Neutrophil (primary cell): ENCODE measurements around the gene DBF4.
"Not testable (repeated sequence)": the region's sequence is repeated elsewhere in the genome, so short reads cannot be mapped to it uniquely, and the experiment has no call there.

ENCODE experiments used
- H3K27ac ChIP-seq: fragments of 200-600 bp; sonication (generic); 2 replicates; pipeline ENCODE4 v1.5.1; 2016; ENCODE audit warnings: mild to moderate bottlenecking, moderate library complexity
- H3K27me3 ChIP-seq: fragments of 200-600 bp; sonication (generic); 2 replicates; pipeline ENCODE4 v1.6.0; 2016; ENCODE audit warnings: mild to moderate bottlenecking
- H3K36me3 ChIP-seq: fragments of 200-600 bp; sonication (generic); 2 replicates; pipeline ENCODE4 v1.5.1; 2017
- H3K4me1 ChIP-seq, 2 experiments: fragments of 200-600 bp in 1 of 2; sonication (generic) in 1 of 2; 1 replicate in 1 of 2; 2 replicates in 1 of 2; pipeline versions ENCODE4 v1.5.1 to v1.6.1; 2013 to 2016; ENCODE audit warnings: low read depth in 1 of 2, low read length in 1 of 2, mild to moderate bottlenecking in 1 of 2, moderate library complexity in 1 of 2; ENCODE audit not compliant: control insufficient read depth in 1 of 2, insufficient read depth in 1 of 2
- H3K4me3 ChIP-seq, 2 experiments: fragments of 200-600 bp in 1 of 2; sonication (generic) in 1 of 2; 1 replicate in 1 of 2; 2 replicates in 1 of 2; pipeline ENCODE4 v1.5.1; 2013 to 2016; ENCODE audit warnings: low read depth in 1 of 2, low read length in 1 of 2, mild to moderate bottlenecking in 1 of 2, moderate library complexity in 1 of 2
- H3K9me3 ChIP-seq: fragments of 200-600 bp; sonication (generic); 2 replicates; pipeline ENCODE4 v1.5.1; 2016
- TF ChIP-seq, protein P1 (sequence below): fragments of 200-600 bp; sonication (generic); IDR thresholded peaks from 2 replicates; pipeline ENCODE4 v1.5.1; 2016; ENCODE audit warnings: antibody characterized with exemption

The DBF4 gene

GRCh38 chr7:87852306-87852705, 24.0 kb upstream of the DBF4 start:
- Histone ChIP-seq H3K27ac (peak overlapping the region; percentile 71), H3K36me3 (peaks cover 46% of the 10 kb centered on the region), H3K4me1 (peaks cover 40% of the 10 kb centered on the region in 2 experiments), H3K27me3 (no peaks in the 10 kb centered on the region), H3K9me3 (no peaks in the 10 kb centered on the region), H3K4me3 (no peak overlapping the region)
- TF ChIP-seq, protein P1, sequence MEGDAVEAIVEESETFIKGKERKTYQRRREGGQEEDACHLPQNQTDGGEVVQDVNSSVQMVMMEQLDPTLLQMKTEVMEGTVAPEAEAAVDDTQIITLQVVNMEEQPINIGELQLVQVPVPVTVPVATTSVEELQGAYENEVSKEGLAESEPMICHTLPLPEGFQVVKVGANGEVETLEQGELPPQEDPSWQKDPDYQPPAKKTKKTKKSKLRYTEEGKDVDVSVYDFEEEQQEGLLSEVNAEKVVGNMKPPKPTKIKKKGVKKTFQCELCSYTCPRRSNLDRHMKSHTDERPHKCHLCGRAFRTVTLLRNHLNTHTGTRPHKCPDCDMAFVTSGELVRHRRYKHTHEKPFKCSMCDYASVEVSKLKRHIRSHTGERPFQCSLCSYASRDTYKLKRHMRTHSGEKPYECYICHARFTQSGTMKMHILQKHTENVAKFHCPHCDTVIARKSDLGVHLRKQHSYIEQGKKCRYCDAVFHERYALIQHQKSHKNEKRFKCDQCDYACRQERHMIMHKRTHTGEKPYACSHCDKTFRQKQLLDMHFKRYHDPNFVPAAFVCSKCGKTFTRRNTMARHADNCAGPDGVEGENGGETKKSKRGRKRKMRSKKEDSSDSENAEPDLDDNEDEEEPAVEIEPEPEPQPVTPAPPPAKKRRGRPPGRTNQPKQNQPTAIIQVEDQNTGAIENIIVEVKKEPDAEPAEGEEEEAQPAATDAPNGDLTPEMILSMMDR: no peak

DNA sequence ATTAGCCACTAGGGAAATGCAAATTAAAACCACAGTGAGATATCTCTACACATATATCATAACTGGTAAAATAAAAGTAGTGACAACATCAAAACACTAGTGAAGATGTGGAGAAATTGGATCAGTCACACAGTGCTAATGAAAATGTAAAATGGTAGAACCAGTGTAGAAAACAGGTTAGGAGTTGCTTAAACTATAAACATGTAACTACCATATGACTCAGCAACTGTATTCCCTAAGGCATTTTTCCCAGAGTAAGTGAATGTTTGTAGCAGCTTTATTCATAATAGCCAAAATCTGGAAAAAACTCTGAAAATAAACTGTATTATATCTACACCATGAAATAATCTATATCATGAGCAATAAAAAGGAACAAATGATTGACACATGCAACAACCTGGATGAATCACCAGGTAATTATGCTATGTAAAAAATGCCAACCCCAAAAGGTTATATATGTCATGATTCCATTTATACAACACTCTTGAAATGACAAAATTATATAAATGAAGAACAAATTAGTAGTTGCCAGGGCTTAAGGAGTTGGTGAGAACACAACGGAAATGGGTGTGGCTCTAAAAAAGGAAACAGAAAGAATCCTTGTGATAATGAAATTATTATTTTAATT, 22.9 kb upstream of the DBF4 start:
- TF ChIP-seq, protein P1: no peak
- Histone ChIP-seq H3K9me3 (no peaks in the 10 kb centered on the region), H3K4me1 (peaks cover 40% of the 10 kb centered on the region in 2 experiments), H3K27ac (peak overlapping the region; percentile 71), H3K4me3 (no peak overlapping the region), H3K27me3 (no peaks in the 10 kb centered on the region), H3K36me3 (peaks cover 52% of the 10 kb centered on the region)

DNA sequence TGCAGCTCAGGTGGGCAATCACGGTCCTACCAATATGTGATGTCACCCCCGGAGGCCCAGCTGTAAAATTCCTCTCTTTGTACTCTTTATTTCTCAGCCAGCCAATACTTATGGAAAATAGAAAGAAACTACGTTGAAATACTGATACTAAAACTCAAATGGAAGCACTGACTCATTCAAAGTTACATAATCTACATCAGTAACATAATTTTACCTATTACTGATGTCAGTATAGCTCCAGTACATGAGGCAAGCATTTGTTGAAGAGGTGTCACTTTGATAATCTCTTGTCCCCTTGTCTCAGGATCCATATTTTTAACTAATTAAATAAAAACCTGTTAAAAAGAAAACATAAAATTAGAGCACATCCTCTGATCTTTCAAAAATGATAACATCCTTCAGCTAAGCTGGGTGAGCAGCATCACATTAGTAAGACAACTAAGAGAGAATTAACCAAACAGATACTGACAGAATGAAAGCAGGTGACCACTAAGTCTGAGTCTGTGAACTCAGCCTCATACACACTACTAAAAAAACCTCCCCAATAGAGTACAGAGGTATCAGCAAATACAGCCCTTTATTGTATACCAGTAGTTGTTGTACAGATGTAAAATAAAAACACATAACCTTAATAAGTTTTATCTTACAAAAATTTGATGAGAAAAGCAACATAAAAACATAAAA, 17.7 kb upstream of the DBF4 start:
- Histone ChIP-seq H3K27ac (no peak overlapping the region), H3K9me3 (no peaks in the 10 kb centered on the region), H3K4me1 (peaks cover 30 to 32% of the 10 kb centered on the region in 2 experiments), H3K27me3 (no peaks in the 10 kb centered on the region), H3K4me3 (no peak overlapping the region), H3K36me3 (peaks cover 44% of the 10 kb centered on the region)
- TF ChIP-seq, protein P1: no peak

GRCh38 chr7:87866089-87866488, 10.2 kb upstream of the DBF4 start:
- Histone ChIP-seq H3K4me1 (peaks cover 20 to 24% of the 10 kb centered on the region in 2 experiments), H3K9me3 (no peaks in the 10 kb centered on the region), H3K27ac (no peak overlapping the region), H3K4me3 (no peak overlapping the region), H3K36me3 (peaks cover 13% of the 10 kb centered on the region), H3K27me3 (no peaks in the 10 kb centered on the region)
- TF ChIP-seq, protein P1: no peak

DNA sequence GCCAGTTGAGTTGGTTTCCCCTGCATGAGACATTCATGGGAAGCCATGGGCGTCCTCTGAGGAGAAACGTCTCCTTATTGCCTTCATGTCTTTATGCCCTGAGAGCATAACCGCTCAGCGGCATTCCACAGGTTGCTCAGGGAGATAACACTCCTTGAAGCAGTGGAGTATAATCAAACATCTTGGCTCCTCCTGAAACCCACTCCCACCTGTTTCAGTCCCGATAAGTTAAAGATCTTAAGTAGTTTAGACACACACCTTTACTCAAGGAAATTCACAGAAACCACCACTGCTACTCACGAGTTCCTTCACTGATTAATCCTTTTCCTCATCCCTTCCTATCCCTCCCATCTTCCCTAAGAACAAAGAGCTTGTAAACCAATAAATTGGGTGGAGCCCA, 9.8 kb upstream of the DBF4 start:
- not testable (repeated sequence) for H3K27me3 ChIP-seq, H3K9me3 ChIP-seq, H3K27ac ChIP-seq, H3K4me3 ChIP-seq
- Histone ChIP-seq H3K36me3 (peaks cover 13% of the 10 kb centered on the region), H3K4me1 (peaks cover 21 to 24% of the 10 kb centered on the region in 2 experiments)

GRCh38 chr7:87870471-87870870, 5.8 kb upstream of the DBF4 start:
- peaks cover 43 to 47% of the 10 kb centered on the region in 2 experiments for H3K4me1 ChIP-seq
- no peak overlapping the region for H3K27ac ChIP-seq
- no peaks in the 10 kb centered on the region for H3K27me3 ChIP-seq
- H3K36me3 ChIP-seq: peaks cover 11% of the 10 kb centered on the region
- H3K9me3 ChIP-seq: no peaks in the 10 kb centered on the region
- no peak overlapping the region for H3K4me3 ChIP-seq
- TF ChIP-seq, protein P1: no peak
